HepG2 (cell line): ENCODE data around the gene RBPMS2. TPM values are rescaled to one million over a fixed set of nuclear protein-coding genes. Genes with fewer than 3 reads are reported as not detected.

Experiments
- MIER3 ChIP-seq: IDR thresholded peaks from 2 replicates; pipeline ENCODE4 v1.6.1; 2016; ENCODE audit warnings: missing compliant biosample characterization, borderline replicate concordance
- NFE2 ChIP-seq: sonication (generic); formaldehyde crosslinking; IDR thresholded peaks from 2 replicates; pipeline ENCODE4 v1.4.0; 2020; ENCODE audit warnings: missing genetic modification reagents
- NFYB ChIP-seq: sonication (generic); formaldehyde crosslinking; IDR thresholded peaks from 2 replicates; pipeline ENCODE4 v1.4.0; 2020; ENCODE audit warnings: missing genetic modification reagents
- TRIM24 ChIP-seq: sonication (generic); formaldehyde crosslinking; IDR thresholded peaks from 2 replicates; pipeline ENCODE4 v1.8.0; 2022; ENCODE audit warnings: mild to moderate bottlenecking, missing genetic modification reagents
- ZNF251 ChIP-seq: sonication (generic); formaldehyde crosslinking; IDR thresholded peaks from 2 replicates; pipeline ENCODE4 v1.9.0; 2021; ENCODE audit warnings: mild to moderate bottlenecking, missing genetic modification reagents
- ZNF562 ChIP-seq: sonication (generic); formaldehyde crosslinking; IDR thresholded peaks from 2 replicates; pipeline ENCODE4 v1.8.0; 2022; ENCODE audit warnings: missing genetic modification reagents, borderline replicate concordance
- polyA plus RNA-seq, 8 experiments: library from polyadenylated mRNA; depleted of rRNA in 3 of 8; stranded (reverse) in 7 of 8; unstranded in 1 of 8; fragments of >200 nt; fragmentation: Illumina TruSeq in 4 of 8; extraction: Trizol in 4 of 8; gene quantifications; 2 replicates each; pipeline versions ENCODE4 v1.2.1 to v1.2.3, GENCODE V29; 2011 to 2016; ENCODE audit warnings: low read depth in 4 of 8, missing spikeins in 1 of 8, mixed read lengths in 1 of 8; ENCODE audit not compliant: insufficient read depth in 1 of 8
- total RNA-seq, 5 experiments: library from RNA; depleted of rRNA; stranded (reverse); fragments of >200 nt; fragmentation: Illumina TruSeq; extraction: Trizol; gene quantifications; 2 replicates each; pipeline ENCODE4 v1.2.3, GENCODE V29; 2016; ENCODE audit warnings: low read depth in 1 of 5
- TF ChIP-seq, protein P1 (sequence below): sonication (generic); formaldehyde crosslinking; IDR thresholded peaks from 2 replicates; pipeline ENCODE4 v1.4.0; 2020; ENCODE audit warnings: missing genetic modification reagents, borderline replicate concordance
- TF ChIP-seq, protein P2 (sequence below): sonication (generic); formaldehyde crosslinking; IDR thresholded peaks from 2 replicates; pipeline ENCODE4 v1.9.0; 2022; ENCODE audit warnings: low read depth, missing genetic modification reagents
- TF ChIP-seq, protein P3 (sequence below): sonication (generic); formaldehyde crosslinking; IDR thresholded peaks from 2 replicates; pipeline ENCODE4 v1.4.0; 2020; ENCODE audit warnings: missing genetic modification reagents
- TF ChIP-seq, protein P4 (sequence below): sonication (generic); formaldehyde crosslinking; IDR thresholded peaks from 2 replicates; pipeline ENCODE4 v1.5.0; 2020; ENCODE audit warnings: missing genetic modification reagents
- TF ChIP-seq, protein P5 (sequence below): sonication (generic); formaldehyde crosslinking; IDR thresholded peaks from 2 replicates; pipeline ENCODE4 v1.4.0; 2020; ENCODE audit warnings: mild to moderate bottlenecking, missing genetic modification reagents

The RBPMS2 gene
- total and polyA plus RNA-seq, 2 of the 13 experiments (the other 11 are each of a cell fraction or from before 2014, with no cell fraction given): 0.08 TPM; not detected in 1

DNA sequence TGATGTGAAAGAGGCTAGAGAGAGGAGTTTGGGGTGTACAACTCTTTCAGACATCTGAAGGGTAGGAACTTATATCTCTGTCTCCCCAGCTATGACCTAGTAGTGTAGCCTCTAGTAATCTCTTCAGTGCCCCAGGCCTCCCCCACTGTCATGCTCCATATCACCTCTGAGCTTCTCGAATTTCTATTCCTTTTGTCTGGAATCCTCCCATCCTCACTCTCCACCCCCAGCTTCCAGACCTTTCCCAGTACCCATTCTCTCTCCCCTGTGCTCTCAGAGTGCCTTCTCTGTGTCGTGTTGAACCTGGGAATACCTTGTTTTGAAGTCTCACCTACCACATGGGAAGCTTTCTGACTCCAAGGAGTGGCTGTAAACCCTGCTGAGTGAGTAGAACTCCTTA, 3.6 kb upstream of the RBPMS2 start (continued):
- TF ChIP-seq, protein P1, sequence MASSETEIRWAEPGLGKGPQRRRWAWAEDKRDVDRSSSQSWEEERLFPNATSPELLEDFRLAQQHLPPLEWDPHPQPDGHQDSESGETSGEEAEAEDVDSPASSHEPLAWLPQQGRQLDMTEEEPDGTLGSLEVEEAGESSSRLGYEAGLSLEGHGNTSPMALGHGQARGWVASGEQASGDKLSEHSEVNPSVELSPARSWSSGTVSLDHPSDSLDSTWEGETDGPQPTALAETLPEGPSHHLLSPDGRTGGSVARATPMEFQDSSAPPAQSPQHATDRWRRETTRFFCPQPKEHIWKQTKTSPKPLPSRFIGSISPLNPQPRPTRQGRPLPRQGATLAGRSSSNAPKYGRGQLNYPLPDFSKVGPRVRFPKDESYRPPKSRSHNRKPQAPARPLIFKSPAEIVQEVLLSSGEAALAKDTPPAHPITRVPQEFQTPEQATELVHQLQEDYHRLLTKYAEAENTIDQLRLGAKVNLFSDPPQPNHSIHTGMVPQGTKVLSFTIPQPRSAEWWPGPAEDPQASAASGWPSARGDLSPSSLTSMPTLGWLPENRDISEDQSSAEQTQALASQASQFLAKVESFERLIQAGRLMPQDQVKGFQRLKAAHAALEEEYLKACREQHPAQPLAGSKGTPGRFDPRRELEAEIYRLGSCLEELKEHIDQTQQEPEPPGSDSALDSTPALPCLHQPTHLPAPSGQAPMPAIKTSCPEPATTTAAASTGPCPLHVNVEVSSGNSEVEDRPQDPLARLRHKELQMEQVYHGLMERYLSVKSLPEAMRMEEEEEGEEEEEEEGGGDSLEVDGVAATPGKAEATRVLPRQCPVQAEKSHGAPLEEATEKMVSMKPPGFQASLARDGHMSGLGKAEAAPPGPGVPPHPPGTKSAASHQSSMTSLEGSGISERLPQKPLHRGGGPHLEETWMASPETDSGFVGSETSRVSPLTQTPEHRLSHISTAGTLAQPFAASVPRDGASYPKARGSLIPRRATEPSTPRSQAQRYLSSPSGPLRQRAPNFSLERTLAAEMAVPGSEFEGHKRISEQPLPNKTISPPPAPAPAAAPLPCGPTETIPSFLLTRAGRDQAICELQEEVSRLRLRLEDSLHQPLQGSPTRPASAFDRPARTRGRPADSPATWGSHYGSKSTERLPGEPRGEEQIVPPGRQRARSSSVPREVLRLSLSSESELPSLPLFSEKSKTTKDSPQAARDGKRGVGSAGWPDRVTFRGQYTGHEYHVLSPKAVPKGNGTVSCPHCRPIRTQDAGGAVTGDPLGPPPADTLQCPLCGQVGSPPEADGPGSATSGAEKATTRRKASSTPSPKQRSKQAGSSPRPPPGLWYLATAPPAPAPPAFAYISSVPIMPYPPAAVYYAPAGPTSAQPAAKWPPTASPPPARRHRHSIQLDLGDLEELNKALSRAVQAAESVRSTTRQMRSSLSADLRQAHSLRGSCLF (CRISPR knock-in tag): no peak
- TF ChIP-seq, protein P2, sequence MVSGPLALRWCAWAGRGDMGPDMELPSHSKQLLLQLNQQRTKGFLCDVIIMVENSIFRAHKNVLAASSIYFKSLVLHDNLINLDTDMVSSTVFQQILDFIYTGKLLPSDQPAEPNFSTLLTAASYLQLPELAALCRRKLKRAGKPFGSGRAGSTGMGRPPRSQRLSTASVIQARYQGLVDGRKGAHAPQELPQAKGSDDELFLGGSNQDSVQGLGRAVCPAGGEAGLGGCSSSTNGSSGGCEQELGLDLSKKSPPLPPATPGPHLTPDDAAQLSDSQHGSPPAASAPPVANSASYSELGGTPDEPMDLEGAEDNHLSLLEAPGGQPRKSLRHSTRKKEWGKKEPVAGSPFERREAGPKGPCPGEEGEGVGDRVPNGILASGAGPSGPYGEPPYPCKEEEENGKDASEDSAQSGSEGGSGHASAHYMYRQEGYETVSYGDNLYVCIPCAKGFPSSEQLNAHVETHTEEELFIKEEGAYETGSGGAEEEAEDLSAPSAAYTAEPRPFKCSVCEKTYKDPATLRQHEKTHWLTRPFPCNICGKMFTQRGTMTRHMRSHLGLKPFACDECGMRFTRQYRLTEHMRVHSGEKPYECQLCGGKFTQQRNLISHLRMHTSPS (CRISPR knock-in tag): no peak
- no peak for TF ChIP-seq TRIM24 (CRISPR knock-in tag)
- no peak for TF ChIP-seq ZNF251
- TF ChIP-seq, protein P3, sequence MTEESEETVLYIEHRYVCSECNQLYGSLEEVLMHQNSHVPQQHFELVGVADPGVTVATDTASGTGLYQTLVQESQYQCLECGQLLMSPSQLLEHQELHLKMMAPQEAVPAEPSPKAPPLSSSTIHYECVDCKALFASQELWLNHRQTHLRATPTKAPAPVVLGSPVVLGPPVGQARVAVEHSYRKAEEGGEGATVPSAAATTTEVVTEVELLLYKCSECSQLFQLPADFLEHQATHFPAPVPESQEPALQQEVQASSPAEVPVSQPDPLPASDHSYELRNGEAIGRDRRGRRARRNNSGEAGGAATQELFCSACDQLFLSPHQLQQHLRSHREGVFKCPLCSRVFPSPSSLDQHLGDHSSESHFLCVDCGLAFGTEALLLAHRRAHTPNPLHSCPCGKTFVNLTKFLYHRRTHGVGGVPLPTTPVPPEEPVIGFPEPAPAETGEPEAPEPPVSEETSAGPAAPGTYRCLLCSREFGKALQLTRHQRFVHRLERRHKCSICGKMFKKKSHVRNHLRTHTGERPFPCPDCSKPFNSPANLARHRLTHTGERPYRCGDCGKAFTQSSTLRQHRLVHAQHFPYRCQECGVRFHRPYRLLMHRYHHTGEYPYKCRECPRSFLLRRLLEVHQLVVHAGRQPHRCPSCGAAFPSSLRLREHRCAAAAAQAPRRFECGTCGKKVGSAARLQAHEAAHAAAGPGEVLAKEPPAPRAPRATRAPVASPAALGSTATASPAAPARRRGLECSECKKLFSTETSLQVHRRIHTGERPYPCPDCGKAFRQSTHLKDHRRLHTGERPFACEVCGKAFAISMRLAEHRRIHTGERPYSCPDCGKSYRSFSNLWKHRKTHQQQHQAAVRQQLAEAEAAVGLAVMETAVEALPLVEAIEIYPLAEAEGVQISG (CRISPR knock-in tag): no peak
- no peak for TF ChIP-seq NFE2
- TF ChIP-seq NFYB (CRISPR knock-in tag): no peak
- TF ChIP-seq MIER3 (CRISPR knock-in tag): no peak
- TF ChIP-seq, protein P4, sequence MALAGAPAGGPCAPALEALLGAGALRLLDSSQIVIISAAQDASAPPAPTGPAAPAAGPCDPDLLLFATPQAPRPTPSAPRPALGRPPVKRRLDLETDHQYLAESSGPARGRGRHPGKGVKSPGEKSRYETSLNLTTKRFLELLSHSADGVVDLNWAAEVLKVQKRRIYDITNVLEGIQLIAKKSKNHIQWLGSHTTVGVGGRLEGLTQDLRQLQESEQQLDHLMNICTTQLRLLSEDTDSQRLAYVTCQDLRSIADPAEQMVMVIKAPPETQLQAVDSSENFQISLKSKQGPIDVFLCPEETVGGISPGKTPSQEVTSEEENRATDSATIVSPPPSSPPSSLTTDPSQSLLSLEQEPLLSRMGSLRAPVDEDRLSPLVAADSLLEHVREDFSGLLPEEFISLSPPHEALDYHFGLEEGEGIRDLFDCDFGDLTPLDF (CRISPR knock-in tag): no peak
- TF ChIP-seq, protein P5, sequence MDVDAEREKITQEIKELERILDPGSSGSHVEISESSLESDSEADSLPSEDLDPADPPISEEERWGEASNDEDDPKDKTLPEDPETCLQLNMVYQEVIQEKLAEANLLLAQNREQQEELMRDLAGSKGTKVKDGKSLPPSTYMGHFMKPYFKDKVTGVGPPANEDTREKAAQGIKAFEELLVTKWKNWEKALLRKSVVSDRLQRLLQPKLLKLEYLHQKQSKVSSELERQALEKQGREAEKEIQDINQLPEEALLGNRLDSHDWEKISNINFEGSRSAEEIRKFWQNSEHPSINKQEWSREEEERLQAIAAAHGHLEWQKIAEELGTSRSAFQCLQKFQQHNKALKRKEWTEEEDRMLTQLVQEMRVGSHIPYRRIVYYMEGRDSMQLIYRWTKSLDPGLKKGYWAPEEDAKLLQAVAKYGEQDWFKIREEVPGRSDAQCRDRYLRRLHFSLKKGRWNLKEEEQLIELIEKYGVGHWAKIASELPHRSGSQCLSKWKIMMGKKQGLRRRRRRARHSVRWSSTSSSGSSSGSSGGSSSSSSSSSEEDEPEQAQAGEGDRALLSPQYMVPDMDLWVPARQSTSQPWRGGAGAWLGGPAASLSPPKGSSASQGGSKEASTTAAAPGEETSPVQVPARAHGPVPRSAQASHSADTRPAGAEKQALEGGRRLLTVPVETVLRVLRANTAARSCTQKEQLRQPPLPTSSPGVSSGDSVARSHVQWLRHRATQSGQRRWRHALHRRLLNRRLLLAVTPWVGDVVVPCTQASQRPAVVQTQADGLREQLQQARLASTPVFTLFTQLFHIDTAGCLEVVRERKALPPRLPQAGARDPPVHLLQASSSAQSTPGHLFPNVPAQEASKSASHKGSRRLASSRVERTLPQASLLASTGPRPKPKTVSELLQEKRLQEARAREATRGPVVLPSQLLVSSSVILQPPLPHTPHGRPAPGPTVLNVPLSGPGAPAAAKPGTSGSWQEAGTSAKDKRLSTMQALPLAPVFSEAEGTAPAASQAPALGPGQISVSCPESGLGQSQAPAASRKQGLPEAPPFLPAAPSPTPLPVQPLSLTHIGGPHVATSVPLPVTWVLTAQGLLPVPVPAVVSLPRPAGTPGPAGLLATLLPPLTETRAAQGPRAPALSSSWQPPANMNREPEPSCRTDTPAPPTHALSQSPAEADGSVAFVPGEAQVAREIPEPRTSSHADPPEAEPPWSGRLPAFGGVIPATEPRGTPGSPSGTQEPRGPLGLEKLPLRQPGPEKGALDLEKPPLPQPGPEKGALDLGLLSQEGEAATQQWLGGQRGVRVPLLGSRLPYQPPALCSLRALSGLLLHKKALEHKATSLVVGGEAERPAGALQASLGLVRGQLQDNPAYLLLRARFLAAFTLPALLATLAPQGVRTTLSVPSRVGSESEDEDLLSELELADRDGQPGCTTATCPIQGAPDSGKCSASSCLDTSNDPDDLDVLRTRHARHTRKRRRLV (CRISPR knock-in tag): no peak
- no peak for TF ChIP-seq ZNF562
